GM19099 (cell line): ENCODE results near the gene MPST.

Source experiments
- POLR2A ChIP-seq: IDR thresholded peaks from 3 replicates; pipeline ENCODE4 v1.6.1; 2011; ENCODE audit warnings: low read depth; ENCODE audit not compliant: insufficient read length; ENCODE audit errors: extremely low read depth

The MPST gene

GRCh38 chr22:37028692-37029674, 9.4 kb downstream of the MPST start:
- TF ChIP-seq POLR2A, result no peak

GRCh38 chr22:37030560-37031281, 11.2 kb downstream of the MPST start:
- no peak for TF ChIP-seq POLR2A

GRCh38 chr22:37032134-37032534, 12.6 kb downstream of the MPST start:
- no peak for TF ChIP-seq POLR2A

GRCh38 chr22:37032535-37033460, 13.3 kb downstream of the MPST start:
- no peak for TF ChIP-seq POLR2A

GRCh38 chr22:37033605-37034430, 14.3 kb downstream of the MPST start:
- no peak for TF ChIP-seq POLR2A

GRCh38 chr22:37036655-37037377, 17.3 kb downstream of the MPST start:
- TF ChIP-seq POLR2A, result no peak

- TF ChIP-seq POLR2A, result no peak
Measured at GRCh38 chr22:37037669-37038068, 18.1 kb downstream of the MPST start.

- no peak for TF ChIP-seq POLR2A
Measured at GRCh38 chr22:37039466-37039865, 19.9 kb downstream of the MPST start.

GRCh38 chr22:37043209-37043827, 23.8 kb downstream of the MPST start:
- no peak for TF ChIP-seq POLR2A

GRCh38 chr22:37043828-37044538, 24.4 kb downstream of the MPST start:
- TF ChIP-seq POLR2A, result no peak

GRCh38 chr22:37044634-37045625, 25.4 kb downstream of the MPST start:
- TF ChIP-seq POLR2A, result no peak
